CD4-positive, alpha-beta T cell treated with Interleukin-15 for 1 hour (primary cell): ENCODE measurements around the gene SLC17A8.
"Not testable (repeated sequence)": the region's sequence is repeated elsewhere in the genome, so short reads cannot be mapped to it uniquely, and the experiment has no call there.

Source experiments
- DNase-seq: peaks from one replicate; pipeline ENCODE4 v3.0.0-alpha.2; 2020

SLC17A8 gene

GRCh38 chr12:100372853-100373640 is 16.2 kb downstream of the SLC17A8 start:
- DNase-seq, result no peak

GRCh38 chr12:100375038-100375735 is 18.3 kb downstream of the SLC17A8 start:
- DNase-seq, result no peak

- DNase-seq, result no peak
These were observed 19.3 kb downstream of the SLC17A8 start for GRCh38 chr12:100376161-100376560.

- no peak for DNase-seq
These were observed 24.5 kb downstream of the SLC17A8 start for GRCh38 chr12:100381379-100381778.

- DNase-seq, result no peak
These were observed 25.5 kb downstream of the SLC17A8 start for GRCh38 chr12:100382338-100382737.

GRCh38 chr12:100383586-100384558 is 27.0 kb downstream of the SLC17A8 start:
- no peak for DNase-seq

GRCh38 chr12:100384559-100384935 is 27.7 kb downstream of the SLC17A8 start:
- DNase-seq, result no peak

GRCh38 chr12:100388382-100388781 is 31.5 kb downstream of the SLC17A8 start:
- no peak for DNase-seq

GRCh38 chr12:100391856-100392255 is 35.0 kb downstream of the SLC17A8 start:
- DNase-seq, result no peak

GRCh38 chr12:100393200-100393599 is 36.3 kb downstream of the SLC17A8 start:
- DNase-seq, result no peak

GRCh38 chr12:100395811-100396210 is 38.9 kb downstream of the SLC17A8 start:
- DNase-seq, result no peak

- DNase-seq, result no peak
These were observed 41.4 kb downstream of the SLC17A8 start for GRCh38 chr12:100398307-100398706.

- no peak for DNase-seq
These were observed 42.2 kb downstream of the SLC17A8 start for GRCh38 chr12:100399095-100399494.

- DNase-seq, result no peak
These were observed 44.8 kb downstream of the SLC17A8 start for GRCh38 chr12:100401660-100402059.

- no peak for DNase-seq
These were observed 45.9 kb downstream of the SLC17A8 start for GRCh38 chr12:100402763-100403162.

- no peak for DNase-seq
These were observed 46.6 kb downstream of the SLC17A8 start for GRCh38 chr12:100403446-100403845.

GRCh38 chr12:100404769-100405407 is 48.0 kb downstream of the SLC17A8 start:
- DNase-seq, result no peak

GRCh38 chr12:100413001-100413400 is 56.1 kb downstream of the SLC17A8 start:
- no peak for DNase-seq

- no peak for DNase-seq
These were observed 57.9 kb downstream of the SLC17A8 start for GRCh38 chr12:100414739-100415138.

- no peak for DNase-seq
These were observed 65.8 kb downstream of the SLC17A8 start for GRCh38 chr12:100422646-100423045.

- no peak for DNase-seq
These were observed 69.3 kb downstream of the SLC17A8 start for GRCh38 chr12:100426145-100426544.

- no peak for DNase-seq
These were observed 70.2 kb downstream of the SLC17A8 start for GRCh38 chr12:100427078-100427477.

- DNase-seq, result not testable (repeated sequence)
These were observed 73.4 kb downstream of the SLC17A8 start for GRCh38 chr12:100430251-100430650.
